Stimulated activated CD8-positive, alpha-beta memory T cell treated with anti-CD3 and anti-CD28 coated beads, Interleukin-2, amount 100 ng/mL, for 1 hour (primary cell): Measurements from ENCODE around the gene CD200R1.

Experiments used
- DNase-seq, 2 donors: peaks; one replicate each; pipeline ENCODE4 v3.0.0-alpha.2; 2020; ENCODE audit warnings: low read depth in 2 of 2

Gene CD200R1

GRCh38 chr3:112974894-112975293, at the start of gene CD200R1:
Gene CD200R1, minus strand, starts transcription at chr3:112975103. Its CDS starts 246 bp downstream, at chr3:112974857.
- no peak for DNase-seq

- no peak for DNase-seq
These were observed 46.6 kb upstream of the CD200R1 start for GRCh38 chr3:113021471-113021870.

DNA sequence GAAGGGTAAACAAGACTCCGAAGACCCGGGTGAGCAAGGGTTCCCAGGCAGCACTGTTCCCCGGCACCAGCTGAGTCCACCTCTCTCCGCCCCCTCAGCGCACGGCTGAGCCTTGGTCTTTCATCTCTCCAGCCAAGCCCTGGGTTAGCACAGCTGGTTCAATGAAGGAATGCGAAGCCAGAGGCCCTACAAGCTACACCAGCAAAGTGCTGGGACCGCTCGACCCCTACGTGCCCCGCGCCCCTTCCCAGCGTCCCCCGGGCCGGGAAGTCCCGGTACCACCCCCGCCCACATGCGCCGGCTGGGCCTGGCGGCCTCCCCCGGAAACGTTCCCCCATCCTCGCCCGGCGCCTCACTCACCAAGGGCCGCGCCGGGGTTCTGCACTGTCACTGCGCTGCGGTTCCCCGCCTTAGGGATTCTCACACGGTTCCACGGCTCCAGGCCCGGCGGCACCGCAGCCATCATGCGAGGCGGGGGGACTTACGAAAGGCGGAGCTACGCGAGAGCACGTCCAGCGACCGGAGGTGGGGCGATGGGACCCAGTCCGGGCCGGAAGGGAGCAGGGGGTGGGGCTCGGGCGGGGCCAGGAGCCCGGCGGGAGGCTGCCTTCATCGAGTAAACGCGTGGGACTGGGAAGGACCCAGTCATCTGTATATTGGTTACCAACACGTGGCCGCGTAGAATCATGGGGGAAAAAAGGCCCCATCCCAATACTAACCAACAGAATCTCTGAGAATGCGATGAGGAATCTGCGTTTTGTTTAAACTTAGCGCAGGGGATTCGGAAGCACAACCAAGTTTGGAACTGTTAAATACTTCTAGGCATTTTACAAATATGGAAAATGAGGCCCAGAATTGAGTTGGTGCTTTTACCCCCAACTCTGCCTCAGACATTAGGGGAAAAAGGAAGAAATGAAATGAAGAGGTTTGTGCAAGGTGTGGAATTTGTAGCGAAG, 44.6 kb upstream of the CD200R1 start:
- peak; percentile 66 to 71 for DNase-seq

GRCh38 chr3:113018536-113019181, 43.8 kb upstream of the CD200R1 start:
- no peak for DNase-seq

DNA sequence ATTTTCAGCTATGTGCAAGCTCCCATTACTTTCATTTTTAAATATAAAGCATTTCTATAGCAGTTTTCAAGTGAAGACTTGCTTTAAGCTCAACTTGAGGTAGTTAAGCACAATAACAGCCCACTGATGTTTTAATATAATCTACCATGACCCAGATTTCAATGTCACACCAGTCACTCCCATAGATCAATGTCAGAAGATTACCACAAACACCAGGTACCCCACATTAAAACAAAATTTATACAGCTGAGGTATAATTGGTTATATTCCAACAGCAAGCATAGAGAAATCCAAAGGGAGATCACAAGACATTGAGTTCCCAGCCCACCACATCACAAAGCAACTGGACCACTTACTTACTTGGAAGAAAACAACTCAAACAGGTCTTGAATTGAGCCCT, 38.7 kb upstream of the CD200R1 start:
- no peak for DNase-seq

- no peak for DNase-seq
These were observed 33.2 kb upstream of the CD200R1 start for GRCh38 chr3:113008117-113008516.

GRCh38 chr3:113006359-113007056, 31.6 kb upstream of the CD200R1 start:
- DNase-seq, result no peak

GRCh38 chr3:113005611-113006010, 30.7 kb upstream of the CD200R1 start:
- no peak for DNase-seq

GRCh38 chr3:113002679-113003078, 27.8 kb upstream of the CD200R1 start:
- DNase-seq, result no peak

DNA sequence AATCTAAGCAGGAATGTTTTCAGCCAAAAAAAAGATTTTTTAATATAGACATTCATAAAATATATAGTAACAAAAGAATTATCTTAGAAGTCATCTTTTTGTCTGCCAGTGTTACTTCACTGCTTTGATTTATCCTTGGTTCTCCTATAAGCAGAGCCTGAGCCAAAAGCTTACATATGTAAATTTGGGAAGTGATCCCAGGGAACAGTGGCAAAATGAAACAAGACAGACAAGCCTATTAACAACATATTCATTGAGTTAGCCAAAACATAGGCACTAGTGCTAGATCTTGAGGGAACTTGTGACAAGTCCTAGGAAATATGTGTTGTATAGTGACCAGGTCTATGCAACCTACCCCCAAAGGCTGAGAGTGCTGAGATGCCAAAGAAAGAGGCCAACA, 27.1 kb upstream of the CD200R1 start:
- DNase-seq, result no peak

DNA sequence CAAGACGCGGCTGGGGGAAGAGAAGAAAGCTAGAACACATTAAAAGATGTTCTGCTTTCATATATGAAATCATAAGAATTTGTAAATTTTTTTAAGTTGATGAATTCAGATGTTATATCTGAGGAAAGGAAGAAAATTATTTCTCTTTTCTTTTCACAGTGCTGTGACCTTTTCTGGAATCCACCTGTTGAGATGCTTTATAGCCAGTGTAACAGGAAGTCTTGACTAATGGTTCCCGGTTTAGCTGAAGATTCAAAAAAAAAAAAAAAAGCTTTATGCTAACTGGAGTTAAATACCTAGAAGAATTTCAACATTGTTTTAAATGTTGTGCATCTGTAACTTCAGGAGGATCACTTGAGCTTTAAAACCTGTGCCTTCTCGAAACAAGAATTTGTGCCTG, 25.8 kb upstream of the CD200R1 start:
- DNase-seq, result no peak

DNA sequence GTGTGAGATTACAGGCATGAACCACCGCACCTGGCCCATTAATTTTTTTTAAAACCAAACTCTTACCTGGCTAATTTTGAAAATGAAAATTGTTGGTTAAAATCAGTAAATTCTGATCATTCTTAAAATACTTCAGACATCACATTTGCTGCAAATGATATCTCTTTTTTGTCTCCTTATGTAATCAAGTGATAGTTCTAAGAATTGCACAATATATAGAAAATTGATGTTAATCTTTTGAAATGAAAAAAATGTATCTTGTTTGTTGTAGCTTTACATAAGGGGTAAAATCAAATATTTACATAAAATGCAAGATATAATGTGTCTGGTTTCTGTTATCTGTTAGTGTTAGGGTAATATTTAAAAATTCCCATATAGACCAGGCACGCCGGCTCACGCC, 20.9 kb upstream of the CD200R1 start:
- DNase-seq, result no peak

DNA sequence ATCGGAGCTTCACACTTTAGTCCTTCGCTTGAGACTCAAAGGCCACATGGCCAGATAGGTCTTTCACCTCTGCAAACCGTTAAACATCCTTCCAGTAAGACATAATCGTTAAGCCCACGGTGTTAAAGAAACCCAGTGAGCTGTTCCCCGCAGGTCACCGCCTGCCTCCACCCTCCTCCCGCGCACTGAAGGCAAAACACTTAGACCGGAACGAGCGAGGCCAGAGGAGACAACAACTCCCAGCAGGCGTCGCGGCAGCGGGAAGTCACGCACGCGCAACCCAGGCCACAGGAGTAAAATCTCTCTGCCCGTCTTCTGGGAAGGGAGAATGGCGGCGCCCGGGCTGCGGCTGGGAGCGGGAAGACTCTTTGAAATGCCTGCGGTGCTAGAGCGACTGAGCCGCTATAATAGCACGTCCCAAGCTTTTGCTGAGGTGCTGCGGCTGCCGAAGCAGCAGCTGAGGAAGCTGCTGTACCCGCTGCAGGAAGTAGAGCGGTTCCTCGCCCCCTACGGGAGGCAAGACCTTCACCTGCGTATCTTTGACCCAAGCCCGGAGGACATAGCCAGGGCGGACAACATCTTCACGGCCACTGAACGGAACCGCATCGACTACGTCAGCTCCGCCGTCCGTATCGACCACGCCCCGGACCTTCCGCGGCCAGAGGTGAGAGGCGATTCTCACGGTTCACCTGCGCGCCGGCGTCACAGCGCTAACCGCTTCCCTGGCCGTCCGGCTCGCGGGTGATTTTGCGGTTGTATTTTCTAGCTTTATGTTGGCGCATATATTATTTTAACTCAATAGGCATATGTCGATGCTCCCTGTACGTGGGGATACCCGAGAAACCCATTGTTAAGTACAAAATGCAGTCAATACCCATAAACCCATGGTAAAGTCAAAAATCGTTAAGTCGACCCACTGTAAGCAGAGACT, 16.0 kb upstream of the CD200R1 start, which contains the start of gene GTPBP8:
Gene GTPBP8 (plus strand): TSS at position 313 of the 931 bp plus-strand sequence. CDS start 16 bp downstream, at position 329.
- peak; percentile 59 to 69 for DNase-seq

GRCh38 chr3:112987710-112988334, 12.9 kb upstream of the CD200R1 start:
- DNase-seq, result no peak

GRCh38 chr3:112984485-112984884, 9.6 kb upstream of the CD200R1 start:
- DNase-seq, result peak in 1 of 2 donors; percentile 26

DNA sequence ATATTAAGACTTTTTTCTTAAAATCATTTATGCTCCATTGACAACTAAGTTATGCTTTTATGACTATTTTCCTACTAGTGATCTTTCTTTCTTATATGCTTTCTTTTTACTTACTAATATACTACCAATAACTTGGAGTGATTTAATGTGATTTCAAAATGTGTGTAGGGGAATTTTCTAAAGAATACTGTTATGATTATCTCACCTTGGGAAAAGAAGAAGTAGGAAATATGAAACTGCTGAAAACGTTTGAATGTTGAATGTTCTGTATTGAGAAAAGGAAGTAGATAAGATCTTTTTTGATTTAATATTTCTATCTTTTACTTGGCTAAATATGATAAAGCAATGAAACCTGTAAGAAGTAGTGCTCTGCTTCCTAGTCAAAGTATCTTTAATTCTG, 7.8 kb upstream of the CD200R1 start:
- no peak for DNase-seq

GRCh38 chr3:112980080-112980479, 5.2 kb upstream of the CD200R1 start:
- no peak for DNase-seq

- no peak for DNase-seq
These were observed 4.4 kb upstream of the CD200R1 start for GRCh38 chr3:112979244-112979832.

GRCh38 chr3:112976953-112977352, 2.0 kb upstream of the CD200R1 start:
- DNase-seq, result no peak

- no peak for DNase-seq
These were observed 1.1 kb upstream of the CD200R1 start for GRCh38 chr3:112976001-112976400.
